GM19238 (cell line): Measurements from ENCODE around the gene MAST2.
"Not testable (repeated sequence)": the region's sequence is repeated elsewhere in the genome, so short reads cannot be mapped to it uniquely, and the experiment has no call there.

ENCODE experiments used
- DNase-seq: peaks from one replicate; pipeline ENCODE4 v3.0.0; 2011; ENCODE audit warnings: low spot score; ENCODE audit not compliant: insufficient read length

Gene MAST2

DNA sequence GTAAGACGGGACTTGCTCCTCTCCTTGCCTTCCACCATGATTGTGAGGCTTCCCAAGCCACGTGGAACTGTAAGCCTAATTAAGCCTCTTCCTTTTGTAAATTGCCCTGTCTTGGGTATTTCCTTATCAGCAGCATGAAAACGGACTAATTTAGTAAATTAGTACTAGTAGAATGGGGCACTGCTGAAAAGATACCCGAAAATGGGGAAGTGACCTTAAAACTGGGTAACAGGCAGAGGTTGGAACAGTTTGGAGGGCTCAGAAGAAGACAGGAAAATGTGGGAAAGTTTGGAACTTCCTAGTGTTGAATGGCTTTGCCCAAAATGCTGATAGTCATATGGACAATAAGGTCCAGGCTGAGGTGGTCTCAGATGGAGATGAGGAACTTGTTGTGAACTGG is 253.8 kb downstream of the MAST2 start:
- not testable (repeated sequence) for DNase-seq

DNA sequence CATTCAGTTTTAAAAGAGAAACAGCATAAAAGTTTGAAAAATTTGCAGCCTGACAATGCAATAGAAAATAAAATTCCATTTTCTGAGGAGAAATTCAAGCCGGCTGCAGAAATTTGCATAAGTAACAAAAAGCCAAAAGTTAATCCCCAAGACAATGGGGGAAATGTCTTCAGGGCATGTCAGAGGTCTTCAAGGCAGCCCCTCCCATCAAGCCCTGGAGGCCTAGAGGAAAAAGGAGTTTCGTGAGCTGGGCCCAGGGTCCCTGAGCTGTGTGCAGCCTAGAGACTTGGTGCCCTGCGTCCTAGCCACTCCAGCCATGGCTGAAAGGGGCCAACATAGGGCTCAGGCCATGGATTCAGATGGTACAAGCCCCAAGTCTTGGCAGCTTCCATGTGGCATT is 254.4 kb downstream of the MAST2 start:
- no peak for DNase-seq

DNA sequence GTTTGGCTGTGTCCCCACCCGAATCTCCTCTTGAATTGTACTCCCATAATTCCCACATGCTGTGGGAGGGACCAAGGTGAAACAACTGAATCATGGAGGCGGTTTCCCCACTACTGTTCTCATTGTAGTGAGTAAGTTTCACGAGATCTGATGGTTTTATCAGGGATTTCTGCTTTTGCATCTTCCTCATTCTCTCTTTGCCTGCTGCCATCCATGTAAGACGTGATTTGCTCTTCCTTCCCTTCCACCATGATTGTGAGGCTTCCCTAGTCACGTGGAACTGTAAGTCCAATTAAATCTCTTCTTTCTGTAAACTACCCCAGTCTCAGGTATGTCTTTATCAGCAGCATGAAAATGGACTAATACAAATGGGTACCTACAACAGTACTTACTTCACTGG is 255.5 kb downstream of the MAST2 start:
- DNase-seq = no peak

- no peak for DNase-seq
Measured at GRCh38 chr1:46061146-46061545, 257.7 kb downstream of the MAST2 start.

- DNase-seq = no peak
Measured at GRCh38 chr1:46062651-46063319, 259.4 kb downstream of the MAST2 start.

- no peak for DNase-seq
Measured at GRCh38 chr1:46064708-46065107, 261.3 kb downstream of the MAST2 start.

- DNase-seq = no peak
Measured at GRCh38 chr1:46065405-46065804, 262.0 kb downstream of the MAST2 start.

DNA sequence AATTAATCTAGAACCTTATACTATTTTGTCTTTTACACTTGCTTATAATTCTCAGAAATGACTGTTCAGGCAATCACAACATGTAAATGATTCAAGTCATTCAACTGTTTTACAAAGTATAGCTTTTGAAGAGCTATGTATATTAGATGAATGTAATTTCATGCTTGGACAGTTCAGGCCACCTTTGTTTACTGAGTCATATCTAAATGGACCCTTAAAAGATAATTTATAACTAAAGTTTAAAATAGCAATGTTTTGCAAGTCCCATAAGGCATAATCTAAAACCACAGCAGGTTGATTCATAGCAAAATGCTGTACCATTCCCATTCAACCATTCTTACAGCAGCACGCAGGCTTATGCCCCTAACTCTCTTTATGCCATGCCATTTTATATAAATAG is 264.2 kb downstream of the MAST2 start:
- DNase-seq = no peak

DNA sequence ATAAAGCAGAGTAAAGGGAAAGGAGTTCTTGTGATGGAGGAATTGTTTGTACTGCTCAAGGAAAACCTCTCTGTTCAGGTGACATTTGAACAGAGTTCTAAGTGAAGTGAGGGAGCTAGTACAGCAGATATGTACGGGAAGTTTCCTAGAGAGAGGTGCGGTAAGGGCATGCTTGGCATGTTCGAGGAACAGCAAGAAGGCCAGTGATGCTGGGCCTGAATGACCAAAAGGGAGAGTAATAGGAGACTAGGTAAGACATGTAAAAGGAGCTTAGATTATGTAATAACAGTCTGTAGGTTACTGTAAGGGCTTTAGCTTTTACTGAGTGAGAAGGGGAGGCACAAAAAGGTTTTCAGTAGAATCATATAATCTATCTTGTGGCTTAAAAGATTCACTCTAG is 265.1 kb downstream of the MAST2 start:
- no peak for DNase-seq

DNA sequence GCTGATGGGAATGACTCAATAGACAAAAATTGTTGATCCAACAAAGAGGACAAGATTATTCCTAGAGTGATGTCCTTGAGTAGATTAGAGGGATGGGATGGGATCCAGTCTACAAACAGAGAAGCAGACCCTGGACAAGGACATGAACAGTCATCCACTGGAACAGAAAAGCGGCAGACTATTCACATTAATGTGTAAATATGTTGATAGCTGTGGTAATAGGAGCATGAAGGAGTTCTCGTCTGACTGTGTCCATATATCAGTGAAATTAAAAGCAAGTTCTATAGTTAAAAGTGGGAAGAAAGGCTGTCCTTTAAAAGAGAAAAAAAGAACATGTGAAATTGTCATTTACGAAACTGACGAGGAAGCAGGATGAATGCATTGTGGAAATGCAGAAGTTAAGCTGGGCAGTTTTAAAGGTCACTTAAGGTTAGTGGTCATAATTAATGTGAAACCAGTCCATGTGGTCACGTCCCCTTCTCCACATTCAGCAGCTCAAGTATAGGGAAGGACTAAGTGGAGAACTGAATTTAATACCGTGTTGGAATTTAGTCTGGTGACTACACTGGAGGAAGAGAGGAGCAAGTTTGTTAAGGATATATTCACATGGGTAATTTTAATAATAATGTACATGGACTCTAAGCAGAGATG is 266.9 kb downstream of the MAST2 start:
- no peak for DNase-seq

- DNase-seq = no peak
Measured at GRCh38 chr1:46072975-46073374, 269.6 kb downstream of the MAST2 start.

- DNase-seq = no peak
Measured at GRCh38 chr1:46076343-46076742, 272.9 kb downstream of the MAST2 start.

DNA sequence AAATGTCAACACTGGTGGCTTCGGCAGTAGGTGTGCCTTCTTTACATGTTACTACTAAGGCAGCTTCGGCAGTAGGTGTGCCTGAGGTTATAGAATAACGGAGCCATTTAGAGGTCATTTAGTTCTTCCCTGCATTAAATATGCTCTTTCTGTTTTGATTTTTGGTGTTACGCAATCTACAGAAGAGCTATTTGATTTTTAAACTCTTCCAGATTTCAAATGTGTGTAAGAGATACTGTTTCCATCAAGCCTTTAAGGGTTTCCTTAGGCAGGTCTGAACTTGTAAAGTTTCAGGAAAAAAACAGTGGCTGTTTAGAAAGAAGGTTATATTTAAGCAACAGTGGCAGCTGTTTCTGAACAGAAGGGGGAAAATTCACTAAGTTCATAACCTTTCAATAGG is 274.2 kb downstream of the MAST2 start:
- DNase-seq = no peak

GRCh38 chr1:46080257-46080656 is 276.8 kb downstream of the MAST2 start:
- DNase-seq = no peak

GRCh38 chr1:46081206-46081605 is 277.8 kb downstream of the MAST2 start:
- DNase-seq = no peak

GRCh38 chr1:46081619-46082018 is 278.2 kb downstream of the MAST2 start:
- no peak for DNase-seq

GRCh38 chr1:46083579-46083978 is 280.2 kb downstream of the MAST2 start:
- no peak for DNase-seq

DNA sequence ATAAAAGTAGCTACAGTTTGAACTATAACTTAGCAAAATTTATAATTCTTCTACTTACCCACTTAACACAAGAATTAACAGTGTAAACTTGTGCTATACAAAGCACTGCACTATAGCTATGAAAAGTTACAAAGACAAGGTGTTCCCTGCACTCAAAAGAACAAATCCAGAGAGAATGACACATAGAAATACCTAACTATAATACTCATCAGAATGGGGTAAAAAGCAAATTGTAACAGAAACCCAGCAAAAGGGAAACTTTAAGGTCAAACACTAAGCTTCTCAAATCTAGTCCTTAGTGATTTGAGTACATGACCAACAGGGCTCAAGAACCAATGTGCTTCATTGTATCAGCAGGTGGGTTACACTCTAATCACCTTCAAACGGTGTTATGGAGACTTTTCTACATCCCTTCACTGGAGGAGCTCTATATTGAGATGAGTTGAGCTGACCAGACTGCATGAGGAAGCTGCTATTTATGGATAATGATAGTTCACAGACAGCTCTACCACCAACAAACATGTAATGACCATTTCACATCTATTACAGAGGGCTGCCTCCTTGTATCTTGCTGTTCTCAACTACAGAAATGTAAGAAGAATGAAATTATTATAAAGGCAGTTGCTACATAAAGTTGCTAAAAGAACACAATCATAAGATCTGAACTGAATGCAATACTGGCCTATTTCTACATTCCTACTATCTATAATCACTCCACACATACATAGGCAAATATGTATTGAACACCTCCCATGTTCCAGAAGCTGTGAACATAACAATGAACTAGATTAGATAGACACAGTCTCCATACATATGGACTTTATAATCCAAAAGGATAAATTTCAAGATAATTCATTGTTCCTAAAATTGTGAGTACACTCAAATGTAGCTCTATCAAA is 281.4 kb downstream of the MAST2 start:
- DNase-seq = no peak
